H9 (cell line): ENCODE results near the gene CFAP77. TPM values are rescaled to one million over a fixed set of nuclear protein-coding genes. Genes with fewer than 3 reads are reported as not detected.

Experiments
- DNase-seq: peaks from one replicate; pipeline ENCODE4 v3.0.0-alpha.2; 2017
- H2AFZ ChIP-seq: one replicate; pipeline ENCODE4 v1.6.1; 2013; ENCODE audit warnings: mild to moderate bottlenecking, low read length, control low read depth, moderate library complexity
- H2AK5ac ChIP-seq: 2 replicates; pipeline ENCODE4 v1.6.1; 2013; ENCODE audit warnings: low read length, control low read depth, mixed read lengths; ENCODE audit not compliant: insufficient read length
- H2BK120ac ChIP-seq: one replicate; pipeline ENCODE4 v1.6.1; 2013; ENCODE audit warnings: low read depth, mild to moderate bottlenecking, low read length, control low read depth, inconsistent platforms; ENCODE audit not compliant: poor library complexity, severe bottlenecking
- H2BK12ac ChIP-seq: 2 replicates; pipeline ENCODE4 v1.6.1; 2013; ENCODE audit warnings: low read length, control low read depth, mixed read lengths, low read depth; ENCODE audit not compliant: insufficient read length
- H2BK15ac ChIP-seq: 2 replicates; pipeline ENCODE4 v1.6.1; 2013; ENCODE audit warnings: low read depth, low read length, control low read depth
- H2BK20ac ChIP-seq: one replicate; pipeline ENCODE4 v1.6.1; 2013; ENCODE audit warnings: low read depth, mild to moderate bottlenecking, low read length, control low read depth, inconsistent platforms; ENCODE audit not compliant: poor library complexity, severe bottlenecking
- H2BK5ac ChIP-seq: 2 replicates; pipeline ENCODE4 v1.6.1; 2013; ENCODE audit warnings: low read length, control low read depth, mixed read lengths; ENCODE audit not compliant: insufficient read length
- H3K14ac ChIP-seq: 2 replicates; pipeline ENCODE4 v1.6.1; 2013; ENCODE audit warnings: low read length, control low read depth; ENCODE audit not compliant: insufficient read depth
- H3K18ac ChIP-seq: 2 replicates; pipeline ENCODE4 v1.6.1; 2013; ENCODE audit warnings: low read depth, mild to moderate bottlenecking, mixed read lengths, low read length, control low read depth; ENCODE audit not compliant: insufficient read length
- H3K23ac ChIP-seq: 2 replicates; pipeline ENCODE4 v1.6.1; 2013; ENCODE audit warnings: low read length, control low read depth, mixed read lengths, low read depth; ENCODE audit not compliant: insufficient read length
- H3K23me2 ChIP-seq: 2 replicates; pipeline ENCODE4 v1.6.1; 2013; ENCODE audit warnings: low read depth, mild to moderate bottlenecking, mixed read lengths, low read length, control low read depth; ENCODE audit not compliant: insufficient read length, poor library complexity, severe bottlenecking
- H3K27ac ChIP-seq: 2 replicates; pipeline ENCODE4 v1.5.1; 2013; ENCODE audit warnings: low read length, control low read depth, mixed read lengths, low read depth; ENCODE audit not compliant: insufficient read length
- H3K27me3 ChIP-seq: 2 replicates; pipeline ENCODE4 v1.6.1; 2013; ENCODE audit warnings: low read length, control low read depth, inconsistent platforms; ENCODE audit not compliant: insufficient read depth
- H3K4ac ChIP-seq: 2 replicates; pipeline ENCODE4 v1.6.1; 2013; ENCODE audit warnings: low read depth, mild to moderate bottlenecking, control low read depth, inconsistent platforms, low read length, moderate library complexity
- H3K4me1 ChIP-seq: 2 replicates; pipeline ENCODE4 v1.6.1; 2013; ENCODE audit warnings: low read length, control low read depth, inconsistent platforms; ENCODE audit not compliant: insufficient read depth
- H3K4me2 ChIP-seq: 2 replicates; pipeline ENCODE4 v1.6.1; 2013; ENCODE audit warnings: low read length, control low read depth, mixed read lengths; ENCODE audit not compliant: insufficient read length, insufficient read depth
- H3K56ac ChIP-seq: 2 replicates; pipeline ENCODE4 v1.6.1; 2013; ENCODE audit warnings: low read depth, mild to moderate bottlenecking, mixed read lengths, low read length, control low read depth; ENCODE audit not compliant: insufficient read length
- H3K79me1 ChIP-seq: 2 replicates; pipeline ENCODE4 v1.6.1; 2013; ENCODE audit warnings: low read depth, mild to moderate bottlenecking, moderate library complexity, low read length, control low read depth, inconsistent platforms; ENCODE audit not compliant: insufficient read depth, poor library complexity, severe bottlenecking
- H3K79me2 ChIP-seq: 2 replicates; pipeline ENCODE4 v1.6.1; 2013; ENCODE audit warnings: low read length, control low read depth, inconsistent platforms; ENCODE audit not compliant: insufficient read depth
- H3K9ac ChIP-seq: 2 replicates; pipeline ENCODE4 v1.6.1; 2013; ENCODE audit warnings: low read length, control low read depth, mixed read lengths; ENCODE audit not compliant: insufficient read length; ENCODE audit errors: extremely low read depth
- H3K9me3 ChIP-seq: one replicate; pipeline ENCODE4 v1.6.1; 2013; ENCODE audit warnings: low read depth, low read length, inconsistent platforms; ENCODE audit not compliant: control insufficient read depth
- H3T11ph ChIP-seq: one replicate; pipeline ENCODE4 v1.6.1; 2013; ENCODE audit warnings: mild to moderate bottlenecking, low read length, control low read depth, inconsistent platforms
- H4K20me1 ChIP-seq: one replicate; pipeline ENCODE4 v1.6.1; 2013; ENCODE audit not compliant: control insufficient read depth, insufficient read length, insufficient read depth
- H4K5ac ChIP-seq: 2 replicates; pipeline ENCODE4 v1.6.1; 2013; ENCODE audit warnings: low read depth, mild to moderate bottlenecking, mixed read lengths, low read length, control low read depth; ENCODE audit not compliant: insufficient read length
- H4K8ac ChIP-seq: replicated peaks from 2 replicates; pipeline ENCODE4 v1.6.1; 2013; ENCODE audit warnings: low read length, control low read depth, mixed read lengths, low read depth; ENCODE audit not compliant: insufficient read length
- H4K91ac ChIP-seq: 2 replicates; pipeline ENCODE4 v1.6.1; 2013; ENCODE audit warnings: low read depth, mild to moderate bottlenecking, moderate library complexity, mixed read lengths, low read length, control low read depth; ENCODE audit not compliant: insufficient read length
- H3K27ac Mint-ChIP-seq, 3 experiments: 2 replicates in 2 of 3; 3 replicates in 1 of 3; pipeline ENCODE4 v1.8.0; 2020 to 2021; ENCODE audit warnings: mixed read lengths in 3 of 3, mild to moderate bottlenecking in 1 of 3, moderate library complexity in 1 of 3
- H3K27me3 Mint-ChIP-seq: 2 replicates; pipeline ENCODE4 v1.8.0; 2021; ENCODE audit warnings: low read depth, mild to moderate bottlenecking, moderate library complexity, mixed read lengths
- H3K36me3 Mint-ChIP-seq, 3 experiments: 2 replicates in 2 of 3; 3 replicates in 1 of 3; pipeline ENCODE4 v1.8.0; 2020 to 2021; ENCODE audit warnings: low read depth in 3 of 3, mixed read lengths in 3 of 3; ENCODE audit not compliant: insufficient read depth in 1 of 3
- H3K4me1 Mint-ChIP-seq, 2 experiments: 2 replicates each; pipeline ENCODE4 v1.8.0; 2020; ENCODE audit warnings: mixed read lengths in 2 of 2
- H3K4me3 Mint-ChIP-seq, 2 experiments: 2 replicates in 1 of 2; 3 replicates in 1 of 2; pipeline ENCODE4 v1.8.0; 2020 to 2021; ENCODE audit warnings: mild to moderate bottlenecking in 2 of 2, mixed read lengths in 2 of 2, moderate library complexity in 1 of 2
- H3K9me3 Mint-ChIP-seq, 2 experiments: 2 replicates in 1 of 2; 3 replicates in 1 of 2; pipeline ENCODE4 v1.8.0; 2020; ENCODE audit warnings: mild to moderate bottlenecking in 2 of 2, mixed read lengths in 2 of 2, moderate library complexity in 1 of 2
- WGBS: extraction: QIAGEN DNeasy Blood & Tissue Kit; methylation state at CpG from one replicate; pipeline ENCODE4 v1.1.7; 2013; ENCODE audit warnings: missing lambda C conversion rate, low lambda C conversion rate, mixed read lengths; ENCODE audit not compliant: insufficient read length; ENCODE audit errors: extremely low coverage; 5-methylcytosine and 5-hydroxymethylcytosine counted together
- total RNA-seq: library from RNA; stranded (reverse); gene quantifications from 2 replicates; pipeline ENCODE4 v1.2.1, GENCODE V29; 2021
- TF ChIP-seq, protein P1 (sequence below): fragments of 200-600 bp; sonication (generic); conservative IDR thresholded peaks from 3 replicates; pipeline ENCODE4 v1.8.0; 2021; ENCODE audit warnings: antibody characterized with exemption, mild to moderate bottlenecking

The CFAP77 gene
- total RNA-seq, 1 experiment from 2014 or later = 0.72 TPM

DNA sequence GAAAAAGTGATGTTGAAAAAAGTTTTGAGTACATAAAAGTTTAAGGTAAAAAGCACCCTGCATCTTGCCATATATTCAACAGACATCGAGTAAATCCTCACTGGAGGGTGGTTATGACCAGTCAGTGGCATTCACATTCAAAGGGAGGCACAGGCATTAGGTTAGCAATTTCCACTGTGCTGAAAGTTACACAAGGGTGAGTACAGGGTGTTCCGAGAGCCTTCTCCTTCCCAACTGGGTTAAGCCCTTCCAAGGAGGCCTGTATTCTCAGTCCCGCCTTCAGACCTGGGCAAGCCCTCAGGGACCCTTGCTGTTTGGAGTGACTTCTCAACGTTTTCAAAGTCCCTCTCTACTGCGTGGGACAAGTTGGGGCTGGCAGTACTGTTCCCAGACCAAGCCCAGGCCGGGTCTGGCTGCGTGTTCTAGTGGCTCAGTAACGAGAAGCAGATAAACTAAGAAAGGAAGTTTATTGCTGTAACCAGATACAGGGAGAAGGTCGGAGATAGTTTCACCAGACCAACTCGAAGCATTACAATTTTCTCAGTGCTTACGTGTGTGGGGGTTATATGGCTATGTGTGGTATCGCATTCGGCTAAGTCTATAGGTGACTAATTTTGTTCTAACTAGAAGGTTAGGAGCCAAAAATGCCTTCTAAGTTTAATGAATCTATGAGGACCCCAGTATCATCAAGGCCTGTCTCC lies 42.2 kb upstream of the CFAP77 start:
- Histone ChIP-seq H3K4me1 (no peaks in the 10 kb centered on the region), H3K79me1 (no peaks in the 10 kb centered on the region), H3K4me2 (no peak overlapping the region), H3K9ac (no peak overlapping the region), H2BK15ac (no peak overlapping the region), H3T11ph (no peak overlapping the region), H3K4ac (no peak overlapping the region), H2BK12ac (no peak overlapping the region), H2BK120ac (no peak overlapping the region), H3K23me2 (no peaks in the 10 kb centered on the region), H3K56ac (no peak overlapping the region), H3K27me3 (no peaks in the 10 kb centered on the region), H3K23ac (no peak overlapping the region), H2BK5ac (no peak overlapping the region), H4K8ac (no peak overlapping the region), H2BK20ac (no peak overlapping the region), H4K20me1 (no peaks in the 10 kb centered on the region), H3K9me3 (no peaks in the 10 kb centered on the region), H3K14ac (no peak overlapping the region), H3K27ac (no peak overlapping the region), H2AK5ac (no peak overlapping the region), H4K5ac (no peak overlapping the region), H3K18ac (no peak overlapping the region), H3K79me2 (no peaks in the 10 kb centered on the region), H2AFZ (no peak overlapping the region), H4K91ac (no peak overlapping the region)
- no peaks in the 10 kb centered on the region for H3K36me3 Mint-ChIP-seq
- H3K27me3 Mint-ChIP-seq = no peaks in the 10 kb centered on the region; the same call in 1 of the 2 replicates
- WGBS = no CpG with 5 or more reads among the region's 13 CpGs
- no peak overlapping the region for H3K4me3 Mint-ChIP-seq
- DNase-seq = no peak
- TF ChIP-seq, protein P1, sequence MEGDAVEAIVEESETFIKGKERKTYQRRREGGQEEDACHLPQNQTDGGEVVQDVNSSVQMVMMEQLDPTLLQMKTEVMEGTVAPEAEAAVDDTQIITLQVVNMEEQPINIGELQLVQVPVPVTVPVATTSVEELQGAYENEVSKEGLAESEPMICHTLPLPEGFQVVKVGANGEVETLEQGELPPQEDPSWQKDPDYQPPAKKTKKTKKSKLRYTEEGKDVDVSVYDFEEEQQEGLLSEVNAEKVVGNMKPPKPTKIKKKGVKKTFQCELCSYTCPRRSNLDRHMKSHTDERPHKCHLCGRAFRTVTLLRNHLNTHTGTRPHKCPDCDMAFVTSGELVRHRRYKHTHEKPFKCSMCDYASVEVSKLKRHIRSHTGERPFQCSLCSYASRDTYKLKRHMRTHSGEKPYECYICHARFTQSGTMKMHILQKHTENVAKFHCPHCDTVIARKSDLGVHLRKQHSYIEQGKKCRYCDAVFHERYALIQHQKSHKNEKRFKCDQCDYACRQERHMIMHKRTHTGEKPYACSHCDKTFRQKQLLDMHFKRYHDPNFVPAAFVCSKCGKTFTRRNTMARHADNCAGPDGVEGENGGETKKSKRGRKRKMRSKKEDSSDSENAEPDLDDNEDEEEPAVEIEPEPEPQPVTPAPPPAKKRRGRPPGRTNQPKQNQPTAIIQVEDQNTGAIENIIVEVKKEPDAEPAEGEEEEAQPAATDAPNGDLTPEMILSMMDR = no peak
- H3K9me3 Mint-ChIP-seq = no peaks in the 10 kb centered on the region
- no peak overlapping the region; a peak in 1 of 7 replicates for H3K27ac Mint-ChIP-seq
- peaks cover 2 to 3% of the 10 kb centered on the region in 2 experiments; a peak in 2 of 4 replicates for H3K4me1 Mint-ChIP-seq
